ENCODE measurements around the gene SPR. TPM values are rescaled to one million over a fixed set of nuclear protein-coding genes. Genes with fewer than 3 reads are reported as not detected.

SPR gene
- total RNA-seq, 1 experiment from 2014 or later = 8.0 TPM

DNA sequence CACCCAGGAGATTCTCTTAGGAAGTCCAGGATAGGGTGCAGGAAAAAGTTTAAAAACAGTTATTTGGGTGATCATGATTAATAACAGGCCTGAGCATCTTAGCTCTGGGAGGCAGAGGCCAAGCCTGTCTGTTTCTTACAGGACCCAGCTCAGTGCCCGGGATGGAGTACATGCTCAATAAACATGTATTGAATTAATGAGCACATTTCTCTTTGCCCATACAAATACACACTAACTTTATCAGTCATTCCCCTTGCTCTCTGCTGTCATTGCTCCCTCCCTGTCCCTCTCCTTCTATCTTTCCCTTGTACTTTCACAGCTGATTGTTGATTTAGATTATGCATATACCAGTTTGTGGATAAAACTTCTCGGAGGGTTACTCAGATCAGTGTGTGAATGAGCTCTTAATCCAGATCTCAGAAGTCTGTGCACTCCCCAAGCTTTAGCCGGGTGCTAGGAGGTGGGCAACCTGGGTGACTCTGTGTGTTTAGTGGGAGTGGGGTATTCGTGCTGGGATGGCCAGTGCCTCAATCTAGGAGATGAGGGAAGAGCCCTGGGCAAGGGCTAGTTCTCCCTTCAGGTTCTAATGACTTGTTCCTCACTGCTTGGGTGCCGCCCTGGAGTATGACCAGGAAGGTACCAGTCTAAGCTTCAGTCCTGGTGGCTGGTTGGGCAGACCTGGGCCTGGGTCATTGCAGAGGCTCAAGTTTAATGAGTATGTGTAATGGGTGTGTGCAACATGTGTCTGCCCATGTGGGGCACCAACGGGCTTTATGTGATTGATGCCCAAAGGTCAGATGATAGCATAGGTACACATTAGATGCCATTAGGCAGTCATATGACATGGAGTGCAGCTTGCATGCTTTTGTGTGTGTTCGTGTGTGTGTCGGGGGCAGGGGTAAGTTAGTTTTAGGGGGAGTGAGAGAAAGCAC, 40.7 kb downstream of the SPR start:
- Histone ChIP-seq H3K4me3 (ENCODE audit: insufficient read depth, low read depth, low read length) (no peak overlapping the region), H3K36me3 (replicated peaks; ENCODE audit: control insufficient read depth, insufficient read depth, low read length) (no peaks in the 10 kb centered on the region), H3K27me3 (ENCODE audit: control insufficient read depth, insufficient read depth, low read length) (peaks cover 81% of the 10 kb centered on the region)
- DNase-seq = peak; percentile 16

GRCh38 chr2:72929010-72929409, 41.8 kb downstream of the SPR start:
- DNase-seq = peak; percentile 19
- peaks cover 70% of the 10 kb centered on the region for H3K27me3 ChIP-seq (ENCODE audit: control insufficient read depth, insufficient read depth, low read length)
- no peaks in the 10 kb centered on the region for H3K36me3 ChIP-seq (replicated peaks; ENCODE audit: control insufficient read depth, insufficient read depth, low read length)
- H3K4me3 ChIP-seq (ENCODE audit: insufficient read depth, low read depth, low read length) = no peak overlapping the region

- Histone ChIP-seq H3K36me3 (replicated peaks; ENCODE audit: control insufficient read depth, insufficient read depth, low read length) (no peaks in the 10 kb centered on the region), H3K27me3 (ENCODE audit: control insufficient read depth, insufficient read depth, low read length) (peaks cover 54% of the 10 kb centered on the region), H3K4me3 (ENCODE audit: insufficient read depth, low read depth, low read length) (no peak overlapping the region)
- DNase-seq = peak; percentile 37
These were observed 44.2 kb downstream of the SPR start for GRCh38 chr2:72931280-72931910.

DNA sequence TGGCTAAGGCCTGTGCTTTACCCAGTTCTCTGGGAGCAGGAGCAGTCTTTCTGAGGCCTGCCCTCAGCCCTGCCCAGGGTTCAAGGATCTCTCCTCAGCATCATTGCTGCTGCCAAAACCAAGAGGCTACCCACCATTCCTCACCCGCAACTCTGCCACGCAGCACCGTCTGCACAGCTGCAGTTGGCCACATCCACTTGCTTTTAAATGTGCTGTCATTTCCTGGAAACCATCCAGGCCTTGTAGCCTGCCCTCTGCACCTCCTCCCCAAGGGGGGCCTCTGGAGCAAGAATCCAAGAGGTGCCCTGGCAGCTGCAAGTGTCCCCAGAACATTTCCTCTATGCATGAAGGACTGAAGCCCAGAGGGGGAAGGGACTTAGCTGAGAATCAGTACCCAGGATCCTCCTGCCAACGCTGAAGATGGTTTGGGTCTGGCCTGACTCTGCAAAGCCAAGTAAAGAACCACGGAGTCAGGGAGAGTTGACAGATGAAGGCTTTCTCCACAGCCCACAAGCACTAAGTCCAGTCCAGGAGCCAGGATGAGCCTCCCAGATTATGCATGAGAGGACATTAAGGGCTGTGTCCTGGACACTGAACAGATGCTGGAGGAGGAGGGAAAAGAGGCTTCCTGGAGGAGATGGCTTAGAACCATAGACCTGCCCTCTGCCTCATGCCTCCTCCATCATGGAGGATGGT, 45.0 kb downstream of the SPR start:
- no peak overlapping the region for H3K4me3 ChIP-seq (ENCODE audit: insufficient read depth, low read depth, low read length)
- no peak for DNase-seq
- H3K36me3 ChIP-seq (replicated peaks; ENCODE audit: control insufficient read depth, insufficient read depth, low read length) = no peaks in the 10 kb centered on the region
- peaks cover 46% of the 10 kb centered on the region for H3K27me3 ChIP-seq (ENCODE audit: control insufficient read depth, insufficient read depth, low read length)

GRCh38 chr2:72932805-72933204, 45.6 kb downstream of the SPR start:
- Histone ChIP-seq H3K4me3 (ENCODE audit: insufficient read depth, low read depth, low read length) (no peak overlapping the region), H3K27me3 (ENCODE audit: control insufficient read depth, insufficient read depth, low read length) (peaks cover 42% of the 10 kb centered on the region), H3K36me3 (replicated peaks; ENCODE audit: control insufficient read depth, insufficient read depth, low read length) (no peaks in the 10 kb centered on the region)
- DNase-seq = no peak

- no peaks in the 10 kb centered on the region for H3K36me3 ChIP-seq (replicated peaks; ENCODE audit: control insufficient read depth, insufficient read depth, low read length)
- no peak overlapping the region for H3K4me3 ChIP-seq (ENCODE audit: insufficient read depth, low read depth, low read length)
- peaks cover 38% of the 10 kb centered on the region for H3K27me3 ChIP-seq (ENCODE audit: control insufficient read depth, insufficient read depth, low read length)
- no peak for DNase-seq
These were observed 46.0 kb downstream of the SPR start for GRCh38 chr2:72933207-72933606.

DNA sequence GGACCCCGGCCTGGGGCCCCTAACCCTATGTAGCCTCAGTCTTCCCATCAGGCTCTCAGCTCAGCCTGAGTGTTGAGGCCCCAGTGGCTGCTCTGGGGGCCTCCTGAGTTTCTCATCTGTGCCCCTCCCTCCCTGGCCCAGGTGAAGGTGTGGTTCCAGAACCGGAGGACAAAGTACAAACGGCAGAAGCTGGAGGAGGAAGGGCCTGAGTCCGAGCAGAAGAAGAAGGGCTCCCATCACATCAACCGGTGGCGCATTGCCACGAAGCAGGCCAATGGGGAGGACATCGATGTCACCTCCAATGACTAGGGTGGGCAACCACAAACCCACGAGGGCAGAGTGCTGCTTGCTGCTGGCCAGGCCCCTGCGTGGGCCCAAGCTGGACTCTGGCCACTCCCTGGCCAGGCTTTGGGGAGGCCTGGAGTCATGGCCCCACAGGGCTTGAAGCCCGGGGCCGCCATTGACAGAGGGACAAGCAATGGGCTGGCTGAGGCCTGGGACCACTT, 46.5 kb downstream of the SPR start:
- Histone ChIP-seq H3K4me3 (ENCODE audit: insufficient read depth, low read depth, low read length) (no peak overlapping the region), H3K27me3 (ENCODE audit: control insufficient read depth, insufficient read depth, low read length) (peaks cover 33% of the 10 kb centered on the region), H3K36me3 (replicated peaks; ENCODE audit: control insufficient read depth, insufficient read depth, low read length) (no peaks in the 10 kb centered on the region)
- no peak for DNase-seq

DNA sequence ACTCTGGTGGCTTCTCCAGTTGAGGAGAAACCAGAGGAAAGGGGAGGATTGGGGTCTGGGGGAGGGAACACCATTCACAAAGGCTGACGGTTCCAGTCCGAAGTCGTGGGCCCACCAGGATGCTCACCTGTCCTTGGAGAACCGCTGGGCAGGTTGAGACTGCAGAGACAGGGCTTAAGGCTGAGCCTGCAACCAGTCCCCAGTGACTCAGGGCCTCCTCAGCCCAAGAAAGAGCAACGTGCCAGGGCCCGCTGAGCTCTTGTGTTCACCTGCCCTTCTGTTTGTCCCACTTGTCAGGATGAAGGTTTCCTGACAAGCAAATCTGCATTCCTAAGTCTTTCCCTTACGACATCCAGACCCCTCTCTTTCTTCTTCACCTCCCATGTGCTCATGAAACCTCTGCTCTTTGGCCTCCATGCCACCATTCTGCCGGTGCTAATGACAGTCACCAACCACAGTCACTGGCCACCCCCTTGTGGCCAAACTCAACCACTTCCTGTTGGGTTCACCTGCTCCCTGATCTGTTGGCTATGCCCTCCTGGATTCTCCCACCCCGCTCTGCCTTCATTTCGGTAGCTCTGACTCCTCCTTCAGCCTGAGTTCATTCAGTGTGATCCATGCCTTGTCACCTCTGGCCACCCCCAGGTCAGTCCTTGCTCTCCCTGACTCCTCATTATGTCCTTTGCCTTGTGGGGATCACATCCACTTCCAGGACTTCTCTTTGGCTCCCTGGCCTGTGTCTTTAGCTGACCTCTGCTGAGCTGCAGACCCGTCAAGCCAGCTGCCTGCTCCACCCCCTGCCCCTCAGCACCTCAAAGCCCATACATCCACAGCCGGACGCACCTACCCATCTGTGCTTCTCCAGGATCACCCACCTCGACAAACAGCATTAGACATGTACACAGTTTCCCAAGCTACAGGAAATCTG, 47.7 kb downstream of the SPR start:
- peak; percentile 90 for DNase-seq
- H3K27me3 ChIP-seq (ENCODE audit: control insufficient read depth, insufficient read depth, low read length) = peaks cover 21% of the 10 kb centered on the region
- H3K4me3 ChIP-seq (ENCODE audit: insufficient read depth, low read depth, low read length) = no peak overlapping the region
- no peaks in the 10 kb centered on the region for H3K36me3 ChIP-seq (replicated peaks; ENCODE audit: control insufficient read depth, insufficient read depth, low read length)

- H3K4me3 ChIP-seq (ENCODE audit: insufficient read depth, low read depth, low read length) = no peak overlapping the region
- no peaks in the 10 kb centered on the region for H3K36me3 ChIP-seq (replicated peaks; ENCODE audit: control insufficient read depth, insufficient read depth, low read length)
- no peak for DNase-seq
- H3K27me3 ChIP-seq (ENCODE audit: control insufficient read depth, insufficient read depth, low read length) = peaks cover 20% of the 10 kb centered on the region
These were observed 48.4 kb downstream of the SPR start for GRCh38 chr2:72935611-72935957.

DNA sequence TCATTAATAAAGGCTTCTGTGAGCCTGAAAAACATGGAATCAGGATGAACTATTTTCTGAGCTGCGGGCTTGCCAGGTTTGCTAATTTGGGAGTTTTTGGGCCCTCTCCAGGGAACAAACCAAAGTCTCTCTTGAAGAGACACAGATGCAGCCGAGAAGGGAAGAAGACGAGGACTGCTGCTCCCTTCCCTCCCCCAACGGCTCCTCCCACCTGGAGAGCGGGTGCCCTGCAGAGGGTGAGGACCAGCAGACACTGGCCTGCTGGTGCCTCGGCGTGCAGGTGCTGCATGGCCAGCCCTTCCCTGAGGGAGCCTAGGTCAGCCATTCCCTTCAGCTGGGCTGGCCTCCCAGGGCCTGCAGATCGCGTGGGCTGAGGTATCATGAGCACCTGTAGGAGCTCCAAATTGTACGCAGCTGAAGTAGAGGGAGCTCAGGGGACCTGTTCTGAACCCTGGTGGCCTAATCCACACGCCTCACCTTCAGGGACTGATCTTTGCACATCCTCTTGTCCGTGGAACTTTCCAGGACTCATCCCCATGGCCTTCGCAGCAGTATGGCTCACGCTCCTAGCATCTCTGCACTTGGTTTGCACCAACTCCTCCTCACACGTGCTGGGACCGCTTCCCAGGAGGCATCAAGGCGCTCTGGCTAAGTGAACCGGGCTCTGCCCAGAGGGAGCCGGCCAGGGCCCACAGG, 49.6 kb downstream of the SPR start:
- no peak for DNase-seq
- Histone ChIP-seq H3K4me3 (ENCODE audit: insufficient read depth, low read depth, low read length) (no peak overlapping the region), H3K27me3 (ENCODE audit: control insufficient read depth, insufficient read depth, low read length) (peaks cover 14% of the 10 kb centered on the region), H3K36me3 (replicated peaks; ENCODE audit: control insufficient read depth, insufficient read depth, low read length) (no peaks in the 10 kb centered on the region)

DNA sequence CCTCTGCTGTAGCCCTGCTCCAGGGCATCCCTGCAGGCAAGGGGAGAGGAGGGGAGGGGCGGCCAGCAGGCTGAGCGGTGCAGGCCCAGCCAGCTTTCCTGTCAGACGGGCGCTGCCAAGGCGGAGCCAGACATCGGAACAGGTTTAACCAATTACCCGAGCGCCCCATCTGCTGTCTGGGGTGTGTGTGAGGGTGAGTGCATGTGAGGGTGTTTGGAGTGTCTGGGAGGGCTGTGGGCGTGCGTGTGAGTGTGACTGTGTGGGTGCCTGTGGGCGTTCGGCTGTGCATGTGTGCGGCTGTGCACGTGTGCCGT, 50.1 kb downstream of the SPR start:
- Histone ChIP-seq H3K27me3 (ENCODE audit: control insufficient read depth, insufficient read depth, low read length) (peaks cover 12% of the 10 kb centered on the region), H3K36me3 (replicated peaks; ENCODE audit: control insufficient read depth, insufficient read depth, low read length) (no peaks in the 10 kb centered on the region), H3K4me3 (ENCODE audit: insufficient read depth, low read depth, low read length) (no peak overlapping the region)
- DNase-seq = no peak

GRCh38 chr2:72938455-72938854, 51.2 kb downstream of the SPR start:
- peaks cover 10% of the 10 kb centered on the region for H3K27me3 ChIP-seq (ENCODE audit: control insufficient read depth, insufficient read depth, low read length)
- no peaks in the 10 kb centered on the region for H3K36me3 ChIP-seq (replicated peaks; ENCODE audit: control insufficient read depth, insufficient read depth, low read length)
- no peak for DNase-seq
- no peak overlapping the region for H3K4me3 ChIP-seq (ENCODE audit: insufficient read depth, low read depth, low read length)

DNA sequence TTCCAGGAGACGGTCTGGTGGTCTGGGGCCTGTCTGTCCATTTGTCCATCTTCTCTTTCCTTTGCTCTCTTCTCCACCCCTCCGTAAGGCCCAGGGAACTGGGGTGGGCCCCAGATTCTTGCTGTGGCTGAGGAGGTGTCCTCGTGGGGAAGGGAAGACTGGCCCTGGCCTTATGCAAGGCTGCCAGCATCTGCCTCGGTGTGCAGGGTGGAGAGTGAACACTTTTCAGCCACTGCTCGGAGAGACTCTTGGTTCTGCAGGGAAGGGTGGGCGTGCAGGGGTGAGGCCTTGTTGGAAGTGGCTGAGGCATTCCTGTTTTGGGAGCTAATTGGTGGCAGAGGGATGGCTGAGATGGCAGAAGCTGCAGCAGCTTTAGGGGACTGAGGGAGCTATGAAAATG, 53.2 kb downstream of the SPR start:
- Histone ChIP-seq H3K4me3 (ENCODE audit: insufficient read depth, low read depth, low read length) (no peak overlapping the region), H3K27me3 (ENCODE audit: control insufficient read depth, insufficient read depth, low read length) (peaks cover 8% of the 10 kb centered on the region), H3K36me3 (replicated peaks; ENCODE audit: control insufficient read depth, insufficient read depth, low read length) (no peaks in the 10 kb centered on the region)
- no peak for DNase-seq

Measured in H7 (cell line).